Sigmoid colon (tissue), 7 donors: ENCODE data around the gene BPI. TPM values are rescaled to one million over a fixed set of nuclear protein-coding genes. Genes with fewer than 3 reads are reported as not detected.

Experiments used
- DNase-seq: peaks from one replicate; pipeline ENCODE4 v3.0.0-alpha.2; 2019
- H3K27ac ChIP-seq, 4 donors: fragments of 200-600 bp; sonication (generic); one replicate each; pipeline ENCODE4 v1.5.1; 2016 to 2019; ENCODE audit warnings: mild to moderate bottlenecking in 1 of 4
- H3K27me3 ChIP-seq, 3 donors: fragments of 200-600 bp; sonication (generic); one replicate each; pipeline ENCODE4 v1.5.1; 2019; ENCODE audit warnings: mild to moderate bottlenecking in 1 of 3
- H3K36me3 ChIP-seq, 4 donors: fragments of 200-600 bp; sonication (generic); one replicate each; pipeline ENCODE4 v1.5.1; 2016 to 2019
- H3K4me1 ChIP-seq, 4 donors: fragments of 200-600 bp; sonication (generic); one replicate each; pipeline ENCODE4 v1.5.1; 2017 to 2019
- H3K4me3 ChIP-seq, 4 donors: fragments of 200-600 bp; sonication (generic); one replicate each; pipeline ENCODE4 v1.5.1; 2017 to 2019; ENCODE audit warnings: mild to moderate bottlenecking in 2 of 4, moderate library complexity in 1 of 4
- H3K9me3 ChIP-seq, 4 donors: fragments of 200-600 bp in 3 of 4; sonication (generic) in 3 of 4; one replicate each; pipeline versions ENCODE4 v1.5.1 to v1.6.1; 2013 to 2019
- CTCF ChIP-seq, 4 experiments: fragments of 450-650 bp in 3 of 4; fragments of 200-600 bp in 1 of 4; IDR thresholded peaks; one replicate each; pipeline ENCODE4 v1.5.1; 2016 to 2019; ENCODE audit warnings: antibody characterized with exemption in 4 of 4, mild to moderate bottlenecking in 3 of 4, moderate library complexity in 2 of 4
- EP300 ChIP-seq, 4 donors: sonication (generic); formaldehyde crosslinking; IDR thresholded peaks; one replicate each; pipeline ENCODE4 v1.6.1; 2017; ENCODE audit warnings: antibody characterized with exemption in 4 of 4
- POLR2A ChIP-seq, 2 donors: fragments of 450-650 bp; IDR thresholded peaks; one replicate each; pipeline ENCODE4 v1.6.1; 2016; ENCODE audit warnings: antibody characterized with exemption in 2 of 2, mild to moderate bottlenecking in 2 of 2, moderate library complexity in 2 of 2
- POLR2AphosphoS5 ChIP-seq, 4 donors: sonication (generic); formaldehyde crosslinking; IDR thresholded peaks; one replicate each; pipeline ENCODE4 v1.6.1; 2017; ENCODE audit warnings: antibody characterized with exemption in 4 of 4
- WGBS, 2 donors: extraction: QIAGEN DNeasy Blood & Tissue Kit; methylation state at CpG; one replicate each; pipeline ENCODE4 v1.1.7; 2013; 5-methylcytosine and 5-hydroxymethylcytosine counted together
- intact Hi-C: fragments of 100-400 bp; cut with DNase I; formaldehyde crosslinking; loops from one replicate; pipeline ENCODE4 v1.15.1; 2023
- polyA plus RNA-seq, 3 donors: library from polyadenylated mRNA; stranded (reverse); fragments of 200-250 nt; gene quantifications; one replicate each; pipeline ENCODE4 v1.2.3, GENCODE V29; 2013
- total RNA-seq, 4 donors: library from RNA; depleted of rRNA; stranded (reverse); fragments of >200 nt; gene quantifications; one replicate each; pipeline ENCODE4 v1.1.0, GENCODE V29; 2016
- donor health status: healthy with polysubstance abuse.
- donor health status: Bipolar disorder and iron deficiency.
- donor health status: healthy.

The BPI gene
- total and polyA plus RNA-seq, 7 donors, result 0.09 to 0.99 TPM; not detected in 5

GRCh38 chr20:38363004-38363747, 59.2 kb downstream of the BPI start:
- no peak for TF ChIP-seq EP300 (IDR thresholded peaks at IDR 0.05)
- no peak for TF ChIP-seq POLR2AphosphoS5 (IDR thresholded peaks at IDR 0.05)
- Histone ChIP-seq H3K9me3 (no peaks in the 10 kb centered on the region), H3K36me3 (no peaks in the 10 kb centered on the region), H3K4me1 (no peaks in the 10 kb centered on the region), H3K4me3 (no peak overlapping the region), H3K27me3 (no peaks in the 10 kb centered on the region), H3K27ac (no peak overlapping the region)
- WGBS, 2 donors, result 91 to 93% methylated on average over 8 of the region's 8 CpGs
- no peak for DNase-seq
- intact Hi-C loops, result no loop called here

GRCh38 chr20:38369389-38369788, 65.4 kb downstream of the BPI start:
- H3K4me3 ChIP-seq, result no peak overlapping the region
- H3K27me3 ChIP-seq, result no peaks in the 10 kb centered on the region
- 24 to 41% methylated on average over 2 of the region's 2 CpGs for WGBS, 2 donors
- no peaks in the 10 kb centered on the region for H3K9me3 ChIP-seq
- H3K27ac ChIP-seq, result no peak overlapping the region
- no peak for DNase-seq
- H3K4me1 ChIP-seq, result no peaks in the 10 kb centered on the region
- TF ChIP-seq POLR2AphosphoS5 (IDR thresholded peaks at IDR 0.05) (no peak), EP300 (IDR thresholded peaks at IDR 0.05) (no peak), POLR2A (IDR thresholded peaks at IDR 0.05) (no peak), CTCF (IDR thresholded peaks at IDR 0.05) (no peak)
- intact Hi-C loops, result no loop called here
- no peaks in the 10 kb centered on the region for H3K36me3 ChIP-seq

GRCh38 chr20:38372806-38373205, 68.8 kb downstream of the BPI start:
- intact Hi-C loops, result no loop called here
- TF ChIP-seq EP300 (IDR thresholded peaks at IDR 0.05) (no peak), POLR2AphosphoS5 (IDR thresholded peaks at IDR 0.05) (no peak), CTCF (IDR thresholded peaks at IDR 0.05) (no peak), POLR2A (IDR thresholded peaks at IDR 0.05) (no peak)
- 76 to 81% methylated on average over 5 of the region's 5 CpGs for WGBS, 2 donors

GRCh38 chr20:38373231-38373867, 69.4 kb downstream of the BPI start:
- no peaks in the 10 kb centered on the region for H3K36me3 ChIP-seq

More at GRCh38 chr20:38372806-38373205, 68.8 kb downstream of the BPI start:
- H3K9me3 ChIP-seq, result no peaks in the 10 kb centered on the region
- no peak overlapping the region for H3K27ac ChIP-seq
- H3K4me1 ChIP-seq, result no peaks in the 10 kb centered on the region
- no peak for DNase-seq
- no peak overlapping the region for H3K4me3 ChIP-seq
- H3K27me3 ChIP-seq, result no peaks in the 10 kb centered on the region
- no peaks in the 10 kb centered on the region for H3K36me3 ChIP-seq

More at GRCh38 chr20:38373231-38373867, 69.4 kb downstream of the BPI start:
- H3K9me3 ChIP-seq, result no peaks in the 10 kb centered on the region
- intact Hi-C loops, result no loop called here
- TF ChIP-seq EP300 (IDR thresholded peaks at IDR 0.05), result no peak
- no peak for TF ChIP-seq CTCF (IDR thresholded peaks at IDR 0.05)
- no peak for TF ChIP-seq POLR2A (IDR thresholded peaks at IDR 0.05)
- TF ChIP-seq POLR2AphosphoS5 (IDR thresholded peaks at IDR 0.05), result no peak
- H3K27ac ChIP-seq, result no peak overlapping the region
- DNase-seq, result no peak
- no peaks in the 10 kb centered on the region for H3K4me1 ChIP-seq
- H3K27me3 ChIP-seq, result no peaks in the 10 kb centered on the region
- no peak overlapping the region for H3K4me3 ChIP-seq
- 37 to 56% methylated on average over 7 of the region's 7 CpGs for WGBS, 2 donors
